WTC11 (cell line): ENCODE results near the gene STAM. TPM values are rescaled to one million over a fixed set of nuclear protein-coding genes. Genes with fewer than 3 reads are reported as not detected.

ENCODE experiments used
- ATAC-seq: fragments of 200-7000 bp; cut with Tn5 transposase; 2 replicates; pipeline ENCODE4 v1.10.0; 2021; ENCODE audit warnings: mild to moderate bottlenecking, moderate library complexity
- CTCF ChIA-PET: fragments of 300-600 bp; sonication (Branson Sonifier 250); formaldehyde crosslinking; loops from one replicate; lab custom pipeline; 2021; ENCODE audit warnings: antibody characterized with exemption; lab: Charles Lee
- POLR2A ChIA-PET: fragments of 350-600 bp; sonication (Branson Sonifier 250); formaldehyde crosslinking; loops from one replicate; lab custom pipeline; 2021; ENCODE audit warnings: antibody characterized with exemption; lab: Charles Lee
- DNase-seq: peaks from one replicate; pipeline ENCODE4 v3.0.0; 2021; ENCODE audit warnings: low spot score
- H3K27ac Mint-ChIP-seq: 2 replicates; pipeline ENCODE4 v1.8.0; 2021; ENCODE audit warnings: mixed read lengths
- H3K27me3 Mint-ChIP-seq: 2 replicates; pipeline ENCODE4 v1.8.0; 2021; ENCODE audit warnings: low read depth, mild to moderate bottlenecking, moderate library complexity, mixed read lengths
- H3K36me3 Mint-ChIP-seq: 2 replicates; pipeline ENCODE4 v1.8.0; 2021; ENCODE audit warnings: mixed read lengths
- H3K4me1 Mint-ChIP-seq: 2 replicates; pipeline ENCODE4 v1.8.0; 2022; ENCODE audit warnings: mixed read lengths
- H3K4me3 Mint-ChIP-seq: 2 replicates; pipeline ENCODE4 v1.8.0; 2021; ENCODE audit warnings: mild to moderate bottlenecking, moderate library complexity, mixed read lengths
- H3K9me3 Mint-ChIP-seq: 2 replicates; pipeline ENCODE4 v1.8.0; 2021; ENCODE audit warnings: mixed read lengths
- E2F4 ChIP-seq: sonication (generic); formaldehyde crosslinking; IDR thresholded peaks from 2 replicates; pipeline ENCODE4 v1.8.1; 2022; ENCODE audit warnings: low read depth, mild to moderate bottlenecking, moderate library complexity, missing genetic modification reagents, borderline replicate concordance
- E2F5 ChIP-seq: sonication (generic); formaldehyde crosslinking; IDR thresholded peaks from 2 replicates; pipeline ENCODE4 v1.8.1; 2022; ENCODE audit warnings: mild to moderate bottlenecking, moderate library complexity, missing genetic modification reagents
- EMX1 ChIP-seq: fragments of 250-450 bp; sonication (Bioruptor Pico); IDR thresholded peaks from 2 replicates; pipeline ENCODE4 v1.8.0; 2021; ENCODE audit warnings: mild to moderate bottlenecking
- ESRRA ChIP-seq: sonication (generic); formaldehyde crosslinking; IDR thresholded peaks from 2 replicates; pipeline ENCODE4 v1.8.1; 2022; ENCODE audit warnings: mild to moderate bottlenecking, missing genetic modification reagents, borderline replicate concordance
- FOXJ3 ChIP-seq: sonication (generic); formaldehyde crosslinking; IDR thresholded peaks from 2 replicates; pipeline ENCODE4 v1.9.0; 2021; ENCODE audit warnings: missing genetic modification reagents, mild to moderate bottlenecking, borderline replicate concordance
- FOXP4 ChIP-seq: sonication (generic); formaldehyde crosslinking; IDR thresholded peaks from 2 replicates; pipeline ENCODE4 v1.8.0; 2022; ENCODE audit warnings: mild to moderate bottlenecking, missing genetic modification reagents
- HMGXB4 ChIP-seq: sonication (generic); formaldehyde crosslinking; IDR thresholded peaks from 2 replicates; pipeline ENCODE4 v1.8.1; 2023; ENCODE audit warnings: mild to moderate bottlenecking, moderate library complexity, missing genetic modification reagents
- IRF2 ChIP-seq: sonication (generic); formaldehyde crosslinking; IDR thresholded peaks from 2 replicates; pipeline ENCODE4 v1.8.0; 2022; ENCODE audit warnings: low read depth, missing genetic modification reagents, borderline replicate concordance
- MLX ChIP-seq: sonication (generic); formaldehyde crosslinking; IDR thresholded peaks from 2 replicates; pipeline ENCODE4 v1.8.1; 2023; ENCODE audit warnings: mild to moderate bottlenecking, missing genetic modification reagents, moderate library complexity
- MYBL2 ChIP-seq: sonication (generic); formaldehyde crosslinking; IDR thresholded peaks from 2 replicates; pipeline ENCODE4 v1.8.1; 2023; ENCODE audit warnings: mild to moderate bottlenecking, moderate library complexity, missing genetic modification reagents
- NFATC4 ChIP-seq: fragments of 250-450 bp; sonication (Bioruptor Pico); IDR thresholded peaks from 2 replicates; pipeline ENCODE4 v1.9.0; 2021; ENCODE audit warnings: mild to moderate bottlenecking
- NR2C2 ChIP-seq: sonication (generic); formaldehyde crosslinking; IDR thresholded peaks from 2 replicates; pipeline ENCODE4 v1.8.0; 2022; ENCODE audit warnings: mild to moderate bottlenecking, missing genetic modification reagents
- PRDM15 ChIP-seq: sonication (generic); formaldehyde crosslinking; IDR thresholded peaks from 2 replicates; pipeline ENCODE4 v1.8.0; 2022; ENCODE audit warnings: missing genetic modification reagents
- PREB ChIP-seq: sonication (generic); formaldehyde crosslinking; IDR thresholded peaks from 2 replicates; pipeline ENCODE4 v1.8.1; 2022; ENCODE audit warnings: mild to moderate bottlenecking, missing genetic modification reagents, moderate library complexity, borderline replicate concordance
- RORB ChIP-seq: fragments of 250-450 bp; sonication (Bioruptor Pico); IDR thresholded peaks from 2 replicates; pipeline ENCODE4 v1.9.0; 2021; ENCODE audit warnings: mild to moderate bottlenecking
- SMAD4 ChIP-seq: sonication (generic); formaldehyde crosslinking; IDR thresholded peaks from 2 replicates; pipeline ENCODE4 v1.8.0; 2022; ENCODE audit warnings: mild to moderate bottlenecking, missing genetic modification reagents
- TCF7 ChIP-seq: sonication (generic); formaldehyde crosslinking; IDR thresholded peaks from 2 replicates; pipeline ENCODE4 v1.8.0; 2022; ENCODE audit warnings: mild to moderate bottlenecking, low read depth, missing genetic modification reagents, moderate library complexity
- ZBTB21 ChIP-seq: sonication (generic); formaldehyde crosslinking; IDR thresholded peaks from 2 replicates; pipeline ENCODE4 v1.8.1; 2023; ENCODE audit warnings: mild to moderate bottlenecking, missing genetic modification reagents, borderline replicate concordance
- ZNF232 ChIP-seq: sonication (generic); formaldehyde crosslinking; IDR thresholded peaks from 2 replicates; pipeline ENCODE4 v1.8.0; 2022; ENCODE audit warnings: mild to moderate bottlenecking, missing genetic modification reagents
- ZNF317 ChIP-seq: sonication (generic); formaldehyde crosslinking; IDR thresholded peaks from 2 replicates; pipeline ENCODE4 v1.8.1; 2023; ENCODE audit warnings: low read depth, mild to moderate bottlenecking, moderate library complexity, missing genetic modification reagents, borderline replicate concordance
- total RNA-seq: library from RNA; stranded (reverse); gene quantifications from 3 replicates; pipeline ENCODE4 v1.2.3, GENCODE V29; 2021

STAM gene
- total RNA-seq, 1 experiment from 2014 or later, result 24.2 TPM

GRCh38 chr10:17649836-17650235 is 5.9 kb downstream of the STAM start:
- TF ChIP-seq IRF2, result no peak
- TF ChIP-seq ZNF317 (CRISPR knock-in tag), result no peak
- TF ChIP-seq E2F5 (CRISPR knock-in tag), result no peak
- ATAC-seq (no peak), DNase-seq (no peak)
- peaks cover 38% of the 10 kb centered on the region for H3K4me1 Mint-ChIP-seq
- H3K4me3 Mint-ChIP-seq, result no peak overlapping the region
- CTCF ChIA-PET, result interaction anchor here (1.1 kb wide), 1 partner anchor 33 kb away, joined by 6 read pairs; the partner anchor contains the start of gene HACD1
- no peaks in the 10 kb centered on the region for H3K27me3 Mint-ChIP-seq
- H3K36me3 Mint-ChIP-seq, result peaks cover 43% of the 10 kb centered on the region
- POLR2A ChIA-PET, result interaction anchor here (0.9 kb wide), 1 partner anchor 1939 kb away, joined by 4 read pairs; no protein-coding TSS in a partner anchor
- peaks cover 28% of the 10 kb centered on the region for H3K9me3 Mint-ChIP-seq
- H3K27ac Mint-ChIP-seq, result peak overlapping the region; percentile 95

GRCh38 chr10:17650416-17650815 is 6.5 kb downstream of the STAM start:
- Mint-ChIP-seq H3K4me1 (peaks cover 34% of the 10 kb centered on the region), H3K27me3 (no peaks in the 10 kb centered on the region), H3K36me3 (peaks cover 48% of the 10 kb centered on the region), H3K27ac (peak overlapping the region; percentile 95), H3K4me3 (peak overlapping the region; percentile 57), H3K9me3 (peaks cover 33% of the 10 kb centered on the region)
- DNase-seq (no peak), ATAC-seq (peak; percentile 45)
- TF ChIP-seq PRDM15 (CRISPR knock-in tag), result no peak
- CTCF ChIA-PET, result interaction anchor here (0.7 to 1.1 kb wide), 2 partner anchors 33 to 47 kb away, joined by 3 to 6 read pairs; partner anchors contain the start of gene HACD1
- POLR2A ChIA-PET, result interaction anchor here (0.6 to 0.9 kb wide), 4 partner anchors 22 to 1938 kb away, joined by 3 to 7 read pairs (median 6); no protein-coding TSS in a partner anchor

- Mint-ChIP-seq H3K9me3 (peaks cover 40% of the 10 kb centered on the region), H3K36me3 (peaks cover 59% of the 10 kb centered on the region), H3K4me1 (peaks cover 32% of the 10 kb centered on the region), H3K27ac (0 out of 2 replicates have a peak overlapping the region, but pooled peaks have one; percentile 22), H3K27me3 (no peaks in the 10 kb centered on the region), H3K4me3 (no peak overlapping the region; the same call in 1 of the 2 replicates)
- DNase-seq (no peak), ATAC-seq (no peak)
- POLR2A ChIA-PET, result no interaction called here
- CTCF ChIA-PET, result interaction anchor here (0.7 kb wide), 1 partner anchor 130 kb away, joined by 3 read pairs; no protein-coding TSS in a partner anchor
- TF ChIP-seq EMX1 (CRISPR knock-in tag), result no peak
- no peak for TF ChIP-seq ZNF232 (CRISPR knock-in tag)
- TF ChIP-seq MYBL2 (CRISPR knock-in tag), result no peak
- no peak for TF ChIP-seq HMGXB4
- no peak for TF ChIP-seq SMAD4 (CRISPR knock-in tag)
- TF ChIP-seq FOXJ3, result no peak
- no peak for TF ChIP-seq MLX (CRISPR knock-in tag)
- TF ChIP-seq ESRRA, result no peak
- no peak for TF ChIP-seq ZBTB21 (CRISPR knock-in tag)
- no peak for TF ChIP-seq TCF7 (CRISPR knock-in tag)
- TF ChIP-seq FOXP4 (CRISPR knock-in tag), result no peak
- no peak for TF ChIP-seq NFATC4 (CRISPR knock-in tag)
- no peak for TF ChIP-seq NR2C2 (CRISPR knock-in tag)
- no peak for TF ChIP-seq PREB
- TF ChIP-seq RORB, result no peak
- TF ChIP-seq E2F4 (CRISPR knock-in tag), result no peak
Measured at GRCh38 chr10:17651896-17652295, 7.9 kb downstream of the STAM start.
